Panc1 (cell line): Measurements from ENCODE around the gene SV2C.

Experiments used
- CTCF ChIP-seq: fragments of 450-650 bp; IDR thresholded peaks from 2 replicates; pipeline ENCODE4 v1.5.1; 2017; ENCODE audit warnings: mild to moderate bottlenecking
- POLR2AphosphoS5 ChIP-seq: IDR thresholded peaks from 2 replicates; pipeline ENCODE4 v1.6.1; 2012; ENCODE audit warnings: mild to moderate bottlenecking, low read depth, low read length, moderate library complexity
- TCF7L2 ChIP-seq: IDR thresholded peaks from 2 replicates; pipeline ENCODE4 v1.6.1; 2011; ENCODE audit warnings: mild to moderate bottlenecking, low read depth, low read length, inconsistent platforms
- TF ChIP-seq, protein P1 (sequence below), 2 experiments: IDR thresholded peaks; 2 replicates each; pipeline ENCODE4 v1.6.1; 2011 to 2012; ENCODE audit warnings: low read depth in 2 of 2, control low read depth in 1 of 2, low read length in 1 of 2, mild to moderate bottlenecking in 1 of 2, moderate library complexity in 1 of 2; ENCODE audit not compliant: insufficient read depth in 1 of 2

- no peak for TF ChIP-seq CTCF
- TF ChIP-seq, protein P1, sequence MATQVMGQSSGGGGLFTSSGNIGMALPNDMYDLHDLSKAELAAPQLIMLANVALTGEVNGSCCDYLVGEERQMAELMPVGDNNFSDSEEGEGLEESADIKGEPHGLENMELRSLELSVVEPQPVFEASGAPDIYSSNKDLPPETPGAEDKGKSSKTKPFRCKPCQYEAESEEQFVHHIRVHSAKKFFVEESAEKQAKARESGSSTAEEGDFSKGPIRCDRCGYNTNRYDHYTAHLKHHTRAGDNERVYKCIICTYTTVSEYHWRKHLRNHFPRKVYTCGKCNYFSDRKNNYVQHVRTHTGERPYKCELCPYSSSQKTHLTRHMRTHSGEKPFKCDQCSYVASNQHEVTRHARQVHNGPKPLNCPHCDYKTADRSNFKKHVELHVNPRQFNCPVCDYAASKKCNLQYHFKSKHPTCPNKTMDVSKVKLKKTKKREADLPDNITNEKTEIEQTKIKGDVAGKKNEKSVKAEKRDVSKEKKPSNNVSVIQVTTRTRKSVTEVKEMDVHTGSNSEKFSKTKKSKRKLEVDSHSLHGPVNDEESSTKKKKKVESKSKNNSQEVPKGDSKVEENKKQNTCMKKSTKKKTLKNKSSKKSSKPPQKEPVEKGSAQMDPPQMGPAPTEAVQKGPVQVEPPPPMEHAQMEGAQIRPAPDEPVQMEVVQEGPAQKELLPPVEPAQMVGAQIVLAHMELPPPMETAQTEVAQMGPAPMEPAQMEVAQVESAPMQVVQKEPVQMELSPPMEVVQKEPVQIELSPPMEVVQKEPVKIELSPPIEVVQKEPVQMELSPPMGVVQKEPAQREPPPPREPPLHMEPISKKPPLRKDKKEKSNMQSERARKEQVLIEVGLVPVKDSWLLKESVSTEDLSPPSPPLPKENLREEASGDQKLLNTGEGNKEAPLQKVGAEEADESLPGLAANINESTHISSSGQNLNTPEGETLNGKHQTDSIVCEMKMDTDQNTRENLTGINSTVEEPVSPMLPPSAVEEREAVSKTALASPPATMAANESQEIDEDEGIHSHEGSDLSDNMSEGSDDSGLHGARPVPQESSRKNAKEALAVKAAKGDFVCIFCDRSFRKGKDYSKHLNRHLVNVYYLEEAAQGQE (IDR thresholded peaks at IDR 0.05; ENCODE audit: insufficient read depth in 1 of 2, low read depth in 2 of 2, low read length in 1 of 2) = no peak
- no peak for TF ChIP-seq POLR2AphosphoS5
- TF ChIP-seq TCF7L2 = no peak
These were observed 140.5 kb downstream of the SV2C start for GRCh38 chr5:76223696-76224095.
